Hepatocyte (in vitro differentiated cells): ENCODE data around the gene ASXL3.

ENCODE experiments used
- EZH2 ChIP-seq: fragments of 200-600 bp; sonication (generic); IDR thresholded peaks from 2 replicates; pipeline ENCODE4 v1.6.1; 2016; ENCODE audit warnings: antibody characterized with exemption, mild to moderate bottlenecking, borderline replicate concordance
- TF ChIP-seq, protein P1 (sequence below): fragments of 200-600 bp; sonication (generic); IDR thresholded peaks from 2 replicates; pipeline ENCODE4 v1.5.1; 2016; ENCODE audit warnings: antibody characterized with exemption, mild to moderate bottlenecking; ENCODE audit not compliant: poor library complexity

DNA sequence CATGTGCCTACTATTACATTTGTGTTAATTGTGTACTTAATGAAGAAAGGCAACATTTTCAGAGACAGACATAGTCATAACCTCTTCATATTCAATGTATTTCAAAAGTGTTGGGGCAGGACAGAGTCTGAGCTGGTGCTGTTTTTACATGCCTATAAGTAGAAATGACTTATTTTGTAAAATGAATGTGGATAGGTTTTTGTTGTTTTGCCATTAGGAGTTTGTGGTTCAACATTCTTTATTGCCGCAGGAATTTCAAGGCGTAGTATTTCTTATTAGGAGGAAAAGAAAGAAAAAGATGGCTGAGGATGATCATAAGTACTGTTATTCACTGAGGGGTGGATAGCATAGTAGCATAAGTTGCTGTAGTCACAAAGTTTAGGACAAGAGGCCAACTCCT lies 21.2 kb upstream of the ASXL3 start:
- TF ChIP-seq, protein P1, sequence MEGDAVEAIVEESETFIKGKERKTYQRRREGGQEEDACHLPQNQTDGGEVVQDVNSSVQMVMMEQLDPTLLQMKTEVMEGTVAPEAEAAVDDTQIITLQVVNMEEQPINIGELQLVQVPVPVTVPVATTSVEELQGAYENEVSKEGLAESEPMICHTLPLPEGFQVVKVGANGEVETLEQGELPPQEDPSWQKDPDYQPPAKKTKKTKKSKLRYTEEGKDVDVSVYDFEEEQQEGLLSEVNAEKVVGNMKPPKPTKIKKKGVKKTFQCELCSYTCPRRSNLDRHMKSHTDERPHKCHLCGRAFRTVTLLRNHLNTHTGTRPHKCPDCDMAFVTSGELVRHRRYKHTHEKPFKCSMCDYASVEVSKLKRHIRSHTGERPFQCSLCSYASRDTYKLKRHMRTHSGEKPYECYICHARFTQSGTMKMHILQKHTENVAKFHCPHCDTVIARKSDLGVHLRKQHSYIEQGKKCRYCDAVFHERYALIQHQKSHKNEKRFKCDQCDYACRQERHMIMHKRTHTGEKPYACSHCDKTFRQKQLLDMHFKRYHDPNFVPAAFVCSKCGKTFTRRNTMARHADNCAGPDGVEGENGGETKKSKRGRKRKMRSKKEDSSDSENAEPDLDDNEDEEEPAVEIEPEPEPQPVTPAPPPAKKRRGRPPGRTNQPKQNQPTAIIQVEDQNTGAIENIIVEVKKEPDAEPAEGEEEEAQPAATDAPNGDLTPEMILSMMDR: no peak
- no peak for TF ChIP-seq EZH2
